Trophoblast cell (in vitro differentiated cells and primary cell): ENCODE results near the gene THSD4.

Experiments used
- DNase-seq, 2 donors: peaks; one replicate each; pipeline ENCODE4 v3.0.0-alpha.2; 2016
- H2AFZ ChIP-seq: 2 replicates; pipeline ENCODE4 v1.6.1; 2013; ENCODE audit warnings: low read length, moderate library complexity, mild to moderate bottlenecking; ENCODE audit not compliant: insufficient read depth, poor library complexity
- H2AK5ac ChIP-seq: 2 replicates; pipeline ENCODE4 v1.6.1; 2013; ENCODE audit warnings: mild to moderate bottlenecking, low read length
- H2BK120ac ChIP-seq: 2 replicates; pipeline ENCODE4 v1.6.1; 2013; ENCODE audit warnings: low read length, mild to moderate bottlenecking, moderate library complexity; ENCODE audit not compliant: insufficient read depth, poor library complexity
- H2BK12ac ChIP-seq: 2 replicates; pipeline ENCODE4 v1.6.1; 2013; ENCODE audit warnings: mild to moderate bottlenecking, low read length, moderate library complexity
- H2BK5ac ChIP-seq: 2 replicates; pipeline ENCODE4 v1.6.1; 2013; ENCODE audit warnings: low read length, low read depth, moderate library complexity, mild to moderate bottlenecking; ENCODE audit not compliant: poor library complexity
- H3K14ac ChIP-seq: 2 replicates; pipeline ENCODE4 v1.6.1; 2013; ENCODE audit warnings: mild to moderate bottlenecking, low read length
- H3K18ac ChIP-seq: 2 replicates; pipeline ENCODE4 v1.6.1; 2013; ENCODE audit warnings: mild to moderate bottlenecking, low read length
- H3K23ac ChIP-seq: 2 replicates; pipeline ENCODE4 v1.6.1; 2013; ENCODE audit warnings: low read length
- H3K27ac ChIP-seq: 2 replicates; pipeline ENCODE4 v1.5.1; 2013; ENCODE audit warnings: low read depth, mild to moderate bottlenecking, inconsistent platforms, low read length, moderate library complexity
- H3K27me3 ChIP-seq: 2 replicates; pipeline ENCODE4 v1.6.1; 2013; ENCODE audit warnings: inconsistent platforms, mild to moderate bottlenecking, low read length, moderate library complexity; ENCODE audit not compliant: insufficient read depth
- H3K36me3 ChIP-seq, 2 experiments: 1 replicate in 1 of 2; 2 replicates in 1 of 2; pipeline ENCODE4 v1.6.1; 2013; ENCODE audit warnings: low read length in 2 of 2, mild to moderate bottlenecking in 2 of 2, moderate library complexity in 1 of 2; ENCODE audit not compliant: insufficient read depth in 2 of 2, control insufficient read depth in 1 of 2
- H3K4ac ChIP-seq: 2 replicates; pipeline ENCODE4 v1.6.1; 2013; ENCODE audit warnings: low read depth, mild to moderate bottlenecking, low read length, moderate library complexity
- H3K4me1 ChIP-seq, 2 experiments: 1 replicate in 1 of 2; 2 replicates in 1 of 2; pipeline ENCODE4 v1.6.1; 2013; ENCODE audit warnings: low read length in 2 of 2, mild to moderate bottlenecking in 2 of 2, moderate library complexity in 1 of 2; ENCODE audit not compliant: insufficient read depth in 2 of 2, control insufficient read depth in 1 of 2
- H3K4me2 ChIP-seq: 2 replicates; pipeline ENCODE4 v1.6.1; 2013; ENCODE audit warnings: inconsistent platforms, mild to moderate bottlenecking, low read length, moderate library complexity
- H3K4me3 ChIP-seq: 2 replicates; pipeline ENCODE4 v1.5.1; 2013; ENCODE audit warnings: mild to moderate bottlenecking, low read depth, low read length, inconsistent platforms
- H3K79me1 ChIP-seq: one replicate; pipeline ENCODE4 v1.6.1; 2013; ENCODE audit warnings: low read length
- H3K79me2 ChIP-seq: 2 replicates; pipeline ENCODE4 v1.6.1; 2013; ENCODE audit warnings: low read length, mild to moderate bottlenecking; ENCODE audit not compliant: control insufficient read depth, insufficient read depth, poor library complexity
- H3K9ac ChIP-seq: 2 replicates; pipeline ENCODE4 v1.6.1; 2013; ENCODE audit warnings: mild to moderate bottlenecking, low read length
- H3K9me3 ChIP-seq: 2 replicates; pipeline ENCODE4 v1.6.1; 2013; ENCODE audit warnings: low read depth, mild to moderate bottlenecking, control low read depth, inconsistent platforms, low read length; ENCODE audit not compliant: insufficient read depth
- H4K12ac ChIP-seq: 2 replicates; pipeline ENCODE4 v1.6.1; 2013; ENCODE audit warnings: low read depth, mild to moderate bottlenecking, low read length, moderate library complexity
- H4K8ac ChIP-seq: 2 replicates; pipeline ENCODE4 v1.6.1; 2013; ENCODE audit warnings: low read depth, mild to moderate bottlenecking, low read length, moderate library complexity
- H4K91ac ChIP-seq: one replicate; pipeline ENCODE4 v1.6.1; 2013; ENCODE audit warnings: low read depth, mild to moderate bottlenecking, low read length, moderate library complexity
- WGBS: extraction: QIAGEN DNeasy Blood & Tissue Kit; methylation state at CpG from one replicate; pipeline ENCODE4 v1.1.7; 2013; ENCODE audit warnings: missing lambda C conversion rate; ENCODE audit not compliant: insufficient read length, insufficient coverage; ENCODE audit errors: extremely low coverage; 5-methylcytosine and 5-hydroxymethylcytosine counted together

The THSD4 gene

GRCh38 chr15:71142780-71143179 lies 27.5 kb downstream of the THSD4 start:
- H2BK5ac ChIP-seq: no peak overlapping the region
- H4K91ac ChIP-seq: no peak overlapping the region
- no peaks in the 10 kb centered on the region for H3K36me3 ChIP-seq
- H2BK12ac ChIP-seq: no peak overlapping the region
- H3K9ac ChIP-seq: no peak overlapping the region
- H3K4me1 ChIP-seq: no peaks in the 10 kb centered on the region
- H3K79me2 ChIP-seq: no peaks in the 10 kb centered on the region
- no peak overlapping the region for H3K4ac ChIP-seq
- no peak overlapping the region for H4K12ac ChIP-seq
- WGBS: no CpG with 5 or more reads among the region's 3 CpGs
- no peak overlapping the region for H3K23ac ChIP-seq
- H2AFZ ChIP-seq: no peak overlapping the region
- no peak overlapping the region for H3K4me2 ChIP-seq
- H3K79me1 ChIP-seq: no peaks in the 10 kb centered on the region
- H2BK120ac ChIP-seq: no peak overlapping the region
- no peak overlapping the region for H3K27ac ChIP-seq
- H3K9me3 ChIP-seq: peaks cover 2% of the 10 kb centered on the region
- H3K14ac ChIP-seq: no peak overlapping the region
- no peaks in the 10 kb centered on the region for H3K27me3 ChIP-seq
- H4K8ac ChIP-seq: no peak overlapping the region
- H3K4me3 ChIP-seq: no peak overlapping the region
- no peak overlapping the region for H2AK5ac ChIP-seq
- no peak for DNase-seq
- H3K18ac ChIP-seq: no peak overlapping the region

GRCh38 chr15:71143373-71144310 lies 28.4 kb downstream of the THSD4 start:
- WGBS: no CpG with 5 or more reads among the region's 10 CpGs
- H4K8ac ChIP-seq: no peak overlapping the region
- no peak overlapping the region for H2BK120ac ChIP-seq
- no peaks in the 10 kb centered on the region for H3K9me3 ChIP-seq
- H3K18ac ChIP-seq: no peak overlapping the region
- no peak overlapping the region for H4K91ac ChIP-seq
- H3K4ac ChIP-seq: no peak overlapping the region
- no peak overlapping the region for H3K4me2 ChIP-seq
- no peak for DNase-seq
- H3K27ac ChIP-seq: no peak overlapping the region
- no peaks in the 10 kb centered on the region for H3K36me3 ChIP-seq
- H3K14ac ChIP-seq: no peak overlapping the region
- H3K9ac ChIP-seq: no peak overlapping the region
- no peak overlapping the region for H2BK5ac ChIP-seq
- no peaks in the 10 kb centered on the region for H3K79me1 ChIP-seq
- no peak overlapping the region for H3K23ac ChIP-seq
- no peaks in the 10 kb centered on the region for H3K4me1 ChIP-seq
- H2BK12ac ChIP-seq: no peak overlapping the region
- H3K4me3 ChIP-seq: no peak overlapping the region
- H3K79me2 ChIP-seq: no peaks in the 10 kb centered on the region
- no peak overlapping the region for H4K12ac ChIP-seq
- no peaks in the 10 kb centered on the region for H3K27me3 ChIP-seq
- no peak overlapping the region for H2AFZ ChIP-seq
- H2AK5ac ChIP-seq: no peak overlapping the region

- H3K18ac ChIP-seq: no peak overlapping the region
- H2AK5ac ChIP-seq: no peak overlapping the region
- no peak overlapping the region for H2BK12ac ChIP-seq
- no peak overlapping the region for H2BK5ac ChIP-seq
- H4K8ac ChIP-seq: no peak overlapping the region
- no peak overlapping the region for H4K12ac ChIP-seq
- no peaks in the 10 kb centered on the region for H3K36me3 ChIP-seq
- no peak overlapping the region for H3K14ac ChIP-seq
- 100% methylated on average over 1 of the region's 2 CpGs for WGBS
- no peak overlapping the region for H3K4ac ChIP-seq
- no peaks in the 10 kb centered on the region for H3K4me1 ChIP-seq
- H3K79me1 ChIP-seq: no peaks in the 10 kb centered on the region
- H3K9me3 ChIP-seq: no peaks in the 10 kb centered on the region
- no peak overlapping the region for H4K91ac ChIP-seq
- no peak overlapping the region for H3K23ac ChIP-seq
- no peaks in the 10 kb centered on the region for H3K79me2 ChIP-seq
- H2BK120ac ChIP-seq: no peak overlapping the region
- DNase-seq: no peak
- no peak overlapping the region for H3K4me3 ChIP-seq
- no peak overlapping the region for H3K27ac ChIP-seq
- no peaks in the 10 kb centered on the region for H3K27me3 ChIP-seq
- H2AFZ ChIP-seq: no peak overlapping the region
- no peak overlapping the region for H3K4me2 ChIP-seq
- no peak overlapping the region for H3K9ac ChIP-seq
Measured at GRCh38 chr15:71145648-71146047, 30.4 kb downstream of the THSD4 start.

- Histone ChIP-seq H3K36me3 (no peaks in the 10 kb centered on the region), H3K9me3 (no peaks in the 10 kb centered on the region), H3K79me1 (no peaks in the 10 kb centered on the region), H3K79me2 (no peaks in the 10 kb centered on the region), H3K23ac (no peak overlapping the region), H2BK12ac (no peak overlapping the region), H3K4ac (no peak overlapping the region), H3K9ac (no peak overlapping the region), H3K27ac (no peak overlapping the region), H3K18ac (no peak overlapping the region), H3K27me3 (no peaks in the 10 kb centered on the region), H4K8ac (no peak overlapping the region), H3K4me3 (no peak overlapping the region), H2AK5ac (no peak overlapping the region), H2AFZ (no peak overlapping the region), H3K4me1 (no peaks in the 10 kb centered on the region), H2BK120ac (no peak overlapping the region), H4K91ac (no peak overlapping the region), H2BK5ac (no peak overlapping the region), H3K14ac (no peak overlapping the region), H3K4me2 (no peak overlapping the region), H4K12ac (no peak overlapping the region)
- DNase-seq: no peak
- WGBS: no CpG with 5 or more reads among the region's 4 CpGs
Measured at GRCh38 chr15:71146580-71146982, 31.3 kb downstream of the THSD4 start.
